GM19328 (cell line): Measurements from ENCODE around the gene PHOX2A.

ENCODE experiments used
- ATAC-seq: cut with Tn5 transposase; IDR thresholded peaks from one replicate; pipeline ENCODE4 v1.9.1; 2021; ENCODE audit warnings: mild to moderate bottlenecking, moderate library complexity; ENCODE audit not compliant: unreplicated experiment

Gene PHOX2A

GRCh38 chr11:72250661-72251464 is 6.9 kb upstream of the PHOX2A start:
- no peak for ATAC-seq

- no peak for ATAC-seq
These were observed 6.0 kb upstream of the PHOX2A start for GRCh38 chr11:72249961-72250360.

DNA sequence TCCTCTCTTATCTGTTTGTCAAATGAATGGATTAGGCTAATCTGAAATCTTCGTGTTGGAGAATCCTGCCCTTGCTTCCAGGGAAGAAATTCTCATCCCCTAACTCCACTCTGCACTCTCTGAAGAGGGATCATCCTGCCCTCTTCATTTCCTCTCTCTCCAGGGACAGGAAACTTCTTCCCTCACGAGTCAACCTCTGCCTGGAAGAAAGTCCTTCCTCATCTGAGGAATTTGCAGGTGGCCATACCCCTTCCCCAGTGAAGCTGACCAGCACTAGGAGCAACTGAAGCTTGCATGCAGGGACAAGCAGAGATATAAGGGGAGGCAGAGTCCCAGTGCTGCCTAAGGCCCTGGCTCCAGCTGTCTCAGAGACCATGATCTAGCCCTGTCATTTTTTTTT is 3.6 kb upstream of the PHOX2A start:
- ATAC-seq, result no peak

DNA sequence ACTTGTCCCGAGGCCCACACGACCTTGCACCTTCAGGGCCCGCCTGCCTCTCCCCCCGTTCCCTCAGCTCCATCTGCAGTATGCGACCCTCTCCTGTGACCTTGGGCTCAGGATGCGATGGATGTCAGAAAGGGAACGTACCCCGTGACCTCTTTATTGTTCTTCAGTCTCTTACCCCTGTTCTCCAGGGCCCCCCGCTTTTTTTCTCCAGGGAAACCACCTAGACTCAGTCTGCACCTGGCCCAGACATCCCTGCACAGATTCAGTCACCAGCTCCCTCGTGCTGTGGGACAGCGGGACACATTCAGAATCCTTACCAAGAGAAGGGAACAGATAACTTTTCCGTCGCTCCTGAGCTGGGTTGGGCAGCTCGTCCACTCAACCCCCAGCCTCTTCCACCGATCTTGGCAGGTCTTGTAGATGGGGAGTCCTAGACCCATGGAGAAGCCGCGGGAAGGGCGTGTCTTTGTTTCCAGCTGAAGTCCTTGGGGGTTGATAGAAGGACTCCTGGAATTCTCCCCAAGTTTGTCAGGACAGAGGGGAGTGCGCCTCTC is 1.4 kb upstream of the PHOX2A start:
- ATAC-seq, result no peak

DNA sequence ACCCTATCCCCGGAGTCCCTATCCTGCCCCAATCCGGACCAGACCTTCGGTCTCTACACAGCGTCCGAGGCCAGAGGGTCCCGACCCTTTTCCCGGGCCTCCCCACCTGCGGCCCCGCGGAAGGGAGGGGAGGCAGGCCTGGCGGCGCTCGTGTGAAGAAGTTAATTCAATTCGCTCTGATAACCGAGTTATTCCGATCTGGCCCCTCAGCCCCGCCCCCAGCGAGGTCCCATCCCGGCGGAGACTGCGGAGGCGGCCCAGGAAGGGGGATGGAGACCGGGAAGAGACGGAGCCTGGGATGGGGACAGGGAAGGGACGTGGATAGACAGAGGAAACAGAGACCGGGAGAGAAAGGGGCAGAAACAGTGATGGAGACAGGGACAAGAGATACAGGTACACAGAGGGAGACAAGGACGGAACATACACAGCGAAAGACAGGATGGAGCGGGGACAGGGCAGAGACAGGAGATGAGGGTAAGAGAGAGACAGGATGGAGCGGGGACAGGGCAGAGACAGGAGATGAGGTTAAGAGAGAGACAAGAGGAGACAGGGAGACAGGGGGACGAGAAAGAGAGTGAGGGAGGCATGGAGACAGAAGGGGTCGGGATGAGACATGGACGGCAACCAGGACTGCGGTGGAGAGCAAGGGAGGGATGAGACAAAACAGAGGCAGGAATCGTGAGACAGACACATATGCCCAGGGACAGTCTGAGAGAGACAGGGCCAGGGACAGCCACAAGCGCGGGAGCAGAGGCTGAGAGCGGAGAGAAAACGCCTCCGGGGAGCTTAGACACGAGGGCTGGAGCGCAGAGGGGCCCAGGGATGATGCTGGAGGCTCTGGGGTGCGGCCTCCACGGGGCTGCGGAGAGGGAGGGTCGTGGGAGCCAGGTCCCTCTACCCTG is 636 bp upstream of the PHOX2A start:
- no peak for ATAC-seq

GRCh38 chr11:72243173-72244059 is 560 bp downstream of the PHOX2A start:
- no peak for ATAC-seq

GRCh38 chr11:72242141-72242540 is 1.8 kb downstream of the PHOX2A start:
- ATAC-seq, result no peak

DNA sequence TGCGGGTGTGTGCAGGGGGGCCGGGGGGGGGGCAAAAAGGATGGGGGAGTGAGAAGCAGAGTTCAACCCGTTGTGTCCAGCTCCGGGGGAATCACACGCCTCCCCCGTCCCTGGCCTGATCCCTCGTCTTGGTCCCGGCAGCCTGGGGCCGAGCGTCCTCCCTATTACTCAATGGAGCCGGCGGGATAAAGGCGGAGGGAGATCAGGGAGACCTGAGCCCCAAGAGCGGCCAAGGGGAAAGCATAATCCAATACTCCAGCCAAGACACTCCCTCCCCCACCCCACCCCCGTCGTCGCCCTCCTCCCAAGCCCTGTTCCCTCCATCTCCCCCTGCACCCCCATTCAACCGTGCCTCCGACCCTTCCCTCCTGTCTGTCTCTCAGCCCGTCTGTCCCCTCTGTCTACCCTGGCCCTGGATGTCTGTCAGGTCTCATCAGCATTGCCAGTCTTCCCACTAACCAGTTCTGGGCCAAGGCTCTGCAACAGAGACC is 2.6 kb downstream of the PHOX2A start:
- no peak for ATAC-seq

- ATAC-seq, result no peak
These were observed 3.3 kb downstream of the PHOX2A start for GRCh38 chr11:72240461-72241290.

DNA sequence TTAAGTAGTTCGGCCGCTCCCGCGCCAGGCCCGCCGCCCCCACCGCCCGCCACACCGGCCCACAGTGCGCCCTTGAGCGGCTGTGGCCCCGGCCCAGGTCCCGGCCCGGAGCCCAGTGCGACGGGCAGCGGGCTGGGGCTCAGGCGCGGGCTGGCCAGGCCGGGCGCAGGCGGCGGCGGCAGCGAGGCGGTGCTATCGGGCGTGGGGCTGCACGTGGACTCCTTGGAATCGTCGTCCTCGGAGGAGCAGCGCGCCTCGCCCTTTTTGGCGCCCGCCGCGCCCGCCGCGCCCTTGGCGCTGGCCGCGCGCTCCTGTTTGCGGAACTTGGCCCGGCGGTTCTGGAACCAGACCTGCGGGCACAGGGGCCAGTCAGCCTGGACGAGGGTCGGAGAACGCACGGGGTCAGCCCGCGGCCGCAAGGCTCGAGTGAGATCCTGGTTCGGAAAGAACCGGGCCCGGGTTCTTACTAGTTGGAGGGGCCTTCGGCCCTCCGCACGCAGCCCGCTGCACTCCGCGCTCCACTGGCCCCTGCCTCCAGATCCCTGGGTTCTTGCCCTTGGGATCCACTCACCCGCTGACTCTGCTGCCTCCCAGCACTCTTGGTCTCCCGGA is 4.0 kb downstream of the PHOX2A start:
- no peak for ATAC-seq

- no peak for ATAC-seq
These were observed 4.6 kb downstream of the PHOX2A start for GRCh38 chr11:72239313-72239848.

- ATAC-seq, result no peak
These were observed 5.3 kb downstream of the PHOX2A start for GRCh38 chr11:72238492-72239312.

GRCh38 chr11:72238040-72238450 is 5.9 kb downstream of the PHOX2A start:
- ATAC-seq, result no peak

- no peak for ATAC-seq
These were observed 6.7 kb downstream of the PHOX2A start for GRCh38 chr11:72237112-72237931.

DNA sequence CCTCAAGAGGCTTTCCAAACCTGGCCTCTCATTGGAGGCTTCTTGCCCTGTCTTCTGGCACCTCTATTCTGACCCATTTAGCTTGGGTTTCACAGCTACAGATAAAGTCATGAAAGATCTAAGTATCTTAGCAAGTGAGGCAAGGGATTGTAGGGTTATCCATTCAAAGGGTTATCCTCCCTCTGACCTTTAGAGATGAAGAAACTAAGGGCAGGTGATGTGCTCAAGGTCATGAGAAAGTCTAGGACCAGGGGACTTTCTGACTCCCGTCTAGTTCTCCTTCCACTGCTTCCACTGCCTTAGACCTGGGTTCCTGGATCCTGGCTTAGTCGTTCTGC is 7.2 kb downstream of the PHOX2A start:
- ATAC-seq, result no peak

DNA sequence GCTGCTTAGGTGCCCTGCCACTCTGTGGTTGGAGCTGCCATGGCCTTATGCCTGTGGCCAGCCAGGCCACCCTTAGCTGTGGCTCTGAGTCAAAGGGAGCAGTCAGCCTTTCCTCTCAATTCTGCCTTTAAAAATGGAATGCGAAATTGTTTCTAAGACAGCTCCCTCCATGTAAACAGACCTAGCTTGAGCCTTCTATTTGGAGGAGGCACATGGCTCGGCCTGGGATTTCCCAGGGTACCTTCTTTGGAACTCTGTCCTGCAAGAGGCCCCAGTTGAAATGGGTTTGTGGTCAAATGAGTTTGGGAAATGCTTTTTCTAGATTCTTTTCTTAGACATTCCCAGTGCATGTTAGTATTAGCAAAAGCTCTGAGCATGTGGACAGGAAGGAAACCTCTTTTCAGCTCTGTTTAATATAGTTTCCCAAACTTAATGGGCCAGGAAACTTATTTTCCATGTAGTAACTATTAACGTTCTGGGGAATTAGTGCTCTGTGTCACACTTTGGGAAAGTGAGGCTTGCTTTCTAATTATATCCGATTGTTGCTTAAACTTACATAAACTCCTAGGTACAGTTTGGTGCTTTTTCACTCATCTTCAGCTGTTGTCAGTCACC is 7.8 kb downstream of the PHOX2A start:
- ATAC-seq, result no peak
